OCI-LY7 (cell line): Measurements from ENCODE around the gene M1AP. TPM values are rescaled to one million over a fixed set of nuclear protein-coding genes. Genes with fewer than 3 reads are reported as not detected.

ENCODE experiments used
- BruUV-seq: library from RNA; stranded (reverse); fragments of 400-500 nt; replicated peaks from 2 replicates; lab custom pipeline; 2021; lab: Mats Ljungman, UMichigan
- CTCF ChIA-PET: fragments of 300-600 bp; sonication (Branson Sonifier 250); formaldehyde crosslinking; loops from one replicate; lab custom pipeline; 2022; ENCODE audit warnings: antibody characterized with exemption; ENCODE audit not compliant: unreplicated experiment; lab: Charles Lee
- POLR2A ChIA-PET: fragments of 300-600 bp; sonication (Branson Sonifier 250); formaldehyde crosslinking; loops from one replicate; lab custom pipeline; 2022; ENCODE audit warnings: antibody characterized with exemption; lab: Charles Lee
- DNase-seq: peaks from one replicate; pipeline ENCODE4 v3.0.0-alpha.2; 2015; ENCODE audit warnings: low spot score
- H2AFZ ChIP-seq: fragments of 200-600 bp; sonication (generic), shearing (Covaris generic); 2 replicates; pipeline ENCODE4 v1.6.1; 2014; ENCODE audit warnings: mild to moderate bottlenecking, antibody characterized with exemption, low read length, moderate library complexity
- H3K27ac ChIP-seq: fragments of 200-600 bp; sonication (generic); 2 replicates; pipeline ENCODE4 v1.5.1; 2014; ENCODE audit warnings: mixed run types, low read depth, mild to moderate bottlenecking, moderate library complexity, low read length, inconsistent platforms; ENCODE audit not compliant: poor library complexity, severe bottlenecking
- H3K36me3 ChIP-seq: fragments of 200-600 bp; sonication (generic); 2 replicates; pipeline ENCODE4 v1.6.1; 2014; ENCODE audit warnings: mild to moderate bottlenecking, antibody characterized with exemption, low read length, moderate library complexity, mixed read lengths; ENCODE audit not compliant: insufficient read depth
- H3K4me1 ChIP-seq: fragments of 200-600 bp; sonication (generic); 2 replicates; pipeline ENCODE4 v1.5.1; 2014; ENCODE audit warnings: mild to moderate bottlenecking, low read length; ENCODE audit not compliant: insufficient read depth, poor library complexity, severe bottlenecking
- H3K4me2 ChIP-seq: fragments of 200-600 bp; sonication (generic); 2 replicates; pipeline ENCODE4 v1.6.1; 2014; ENCODE audit warnings: mild to moderate bottlenecking, low read length
- H3K4me3 ChIP-seq: fragments of 200-600 bp; sonication (generic); 2 replicates; pipeline ENCODE4 v1.5.1; 2014; ENCODE audit warnings: mild to moderate bottlenecking, low read depth, low read length; ENCODE audit not compliant: poor library complexity, severe bottlenecking
- H3K79me2 ChIP-seq: fragments of 200-600 bp; sonication (generic); 2 replicates; pipeline ENCODE4 v1.6.1; 2016; ENCODE audit warnings: low read depth, mild to moderate bottlenecking, low read length, moderate library complexity, mixed read lengths; ENCODE audit not compliant: insufficient read depth
- H3K9me2 ChIP-seq: fragments of 200-600 bp; sonication (generic); 2 replicates; pipeline ENCODE4 v1.6.1; 2016; ENCODE audit warnings: mild to moderate bottlenecking, low read length, mixed read lengths; ENCODE audit not compliant: insufficient read depth
- H3K9me3 ChIP-seq: fragments of 200-600 bp; sonication (generic); 2 replicates; pipeline ENCODE4 v1.6.1; 2014; ENCODE audit warnings: mild to moderate bottlenecking, mixed run types, low read length, mixed read lengths
- H4K20me1 ChIP-seq: fragments of 200-600 bp; sonication (generic); 2 replicates; pipeline ENCODE4 v1.6.1; 2014; ENCODE audit warnings: mild to moderate bottlenecking, antibody characterized with exemption, low read length, moderate library complexity, mixed read lengths; ENCODE audit not compliant: insufficient read depth
- EZH2phosphoT487 ChIP-seq: fragments of 200-600 bp; sonication (generic); IDR thresholded peaks from 2 replicates; pipeline ENCODE4 v1.6.1; 2018; ENCODE audit warnings: low read depth, borderline replicate concordance, mild to moderate bottlenecking, mixed run types, antibody characterized with exemption, low read length, moderate library complexity, mixed read lengths
- intact Hi-C: fragments of 100-400 bp; cut with micrococcal nuclease; formaldehyde crosslinking; loops from one replicate; pipeline ENCODE4 v1.10.0; 2022; ENCODE audit not compliant: unreplicated experiment
- total RNA-seq, 2 experiments: library from RNA; depleted of rRNA in 1 of 2; stranded (reverse); fragments of >200 nt in 1 of 2; shearing (Covaris generic) in 1 of 2; gene quantifications; 2 replicates each; pipeline ENCODE4 v1.2.3, GENCODE V29; 2014 to 2022
- TF ChIP-seq, protein P1 (sequence below): fragments of 200-600 bp; sonication (generic); conservative IDR thresholded peaks from 2 replicates; pipeline ENCODE4 v1.5.1; 2014; ENCODE audit warnings: mild to moderate bottlenecking, antibody characterized with exemption, low read length, moderate library complexity, mixed read lengths

Gene M1AP
- total RNA-seq, 2 experiments from 2014 or later, result not detected

- Histone ChIP-seq H3K36me3 (no peaks in the 10 kb centered on the region), H3K27ac (no peak overlapping the region), H3K79me2 (no peaks in the 10 kb centered on the region), H3K4me1 (no peaks in the 10 kb centered on the region), H2AFZ (no peak overlapping the region), H3K4me2 (no peak overlapping the region), H3K9me3 (no peaks in the 10 kb centered on the region), H4K20me1 (no peaks in the 10 kb centered on the region), H3K4me3 (no peak overlapping the region), H3K9me2 (no peaks in the 10 kb centered on the region)
- CTCF ChIA-PET, result no interaction called here
- TF ChIP-seq, protein P1, sequence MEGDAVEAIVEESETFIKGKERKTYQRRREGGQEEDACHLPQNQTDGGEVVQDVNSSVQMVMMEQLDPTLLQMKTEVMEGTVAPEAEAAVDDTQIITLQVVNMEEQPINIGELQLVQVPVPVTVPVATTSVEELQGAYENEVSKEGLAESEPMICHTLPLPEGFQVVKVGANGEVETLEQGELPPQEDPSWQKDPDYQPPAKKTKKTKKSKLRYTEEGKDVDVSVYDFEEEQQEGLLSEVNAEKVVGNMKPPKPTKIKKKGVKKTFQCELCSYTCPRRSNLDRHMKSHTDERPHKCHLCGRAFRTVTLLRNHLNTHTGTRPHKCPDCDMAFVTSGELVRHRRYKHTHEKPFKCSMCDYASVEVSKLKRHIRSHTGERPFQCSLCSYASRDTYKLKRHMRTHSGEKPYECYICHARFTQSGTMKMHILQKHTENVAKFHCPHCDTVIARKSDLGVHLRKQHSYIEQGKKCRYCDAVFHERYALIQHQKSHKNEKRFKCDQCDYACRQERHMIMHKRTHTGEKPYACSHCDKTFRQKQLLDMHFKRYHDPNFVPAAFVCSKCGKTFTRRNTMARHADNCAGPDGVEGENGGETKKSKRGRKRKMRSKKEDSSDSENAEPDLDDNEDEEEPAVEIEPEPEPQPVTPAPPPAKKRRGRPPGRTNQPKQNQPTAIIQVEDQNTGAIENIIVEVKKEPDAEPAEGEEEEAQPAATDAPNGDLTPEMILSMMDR, result no peak
- no peak for TF ChIP-seq EZH2phosphoT487
- POLR2A ChIA-PET, result interaction anchor here (0.7 kb wide), 1 partner anchor 927 kb away, joined by 6 read pairs; no protein-coding TSS in a partner anchor
- no peak for DNase-seq
- intact Hi-C loops, result no loop called here
- BruUV-seq, result no TSS peak
These were observed 47.5 kb upstream of the M1AP start for GRCh38 chr2:74695663-74696062.

DNA sequence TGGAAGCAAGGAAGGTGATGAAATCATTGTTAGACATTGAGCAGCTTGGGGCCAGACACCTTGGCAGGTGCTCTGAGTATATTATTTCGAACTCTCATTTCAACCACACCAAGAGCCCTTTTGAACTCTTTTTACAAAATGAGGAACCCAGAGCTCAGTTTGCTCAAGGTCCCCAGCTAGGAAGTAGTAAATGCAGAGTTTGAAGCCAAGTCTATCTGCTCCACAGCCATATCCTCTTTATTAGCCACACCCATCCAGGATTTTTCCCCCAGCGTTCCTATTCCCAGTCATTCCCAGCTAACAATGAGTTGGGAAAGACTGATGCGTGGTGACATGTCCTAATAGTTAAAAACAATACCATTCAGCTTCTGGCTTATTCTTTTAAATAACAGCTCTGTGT lies 46.2 kb upstream of the M1AP start:
- no peak for TF ChIP-seq EZH2phosphoT487
- TF ChIP-seq, protein P1, result no peak

GRCh38 chr2:74693668-74694067 lies 45.5 kb upstream of the M1AP start:
- no peak for DNase-seq
- Histone ChIP-seq H3K4me1 (no peaks in the 10 kb centered on the region), H3K9me3 (no peaks in the 10 kb centered on the region), H2AFZ (no peak overlapping the region), H3K27ac (no peak overlapping the region), H3K4me2 (no peak overlapping the region), H3K36me3 (no peaks in the 10 kb centered on the region), H3K79me2 (no peaks in the 10 kb centered on the region), H3K9me2 (no peaks in the 10 kb centered on the region), H4K20me1 (no peaks in the 10 kb centered on the region), H3K4me3 (no peak overlapping the region)
- CTCF ChIA-PET, result no interaction called here
- intact Hi-C loops, result no loop called here
- no peak for TF ChIP-seq EZH2phosphoT487
- TF ChIP-seq, protein P1, result no peak
- no TSS peak for BruUV-seq
- POLR2A ChIA-PET, result no interaction called here

More for the DNA sequence above, 46.2 kb upstream of the M1AP start:
- no peak overlapping the region for H3K4me3 ChIP-seq
- no TSS peak for BruUV-seq
- CTCF ChIA-PET, result no interaction called here
- intact Hi-C loops, result no loop called here
- H3K79me2 ChIP-seq, result no peaks in the 10 kb centered on the region
- no peaks in the 10 kb centered on the region for H3K9me2 ChIP-seq
- H3K4me2 ChIP-seq, result no peak overlapping the region
- H4K20me1 ChIP-seq, result no peaks in the 10 kb centered on the region
- no peak overlapping the region for H3K27ac ChIP-seq
- H3K9me3 ChIP-seq, result no peaks in the 10 kb centered on the region
- DNase-seq, result no peak
- no peaks in the 10 kb centered on the region for H3K36me3 ChIP-seq
- POLR2A ChIA-PET, result no interaction called here
- H2AFZ ChIP-seq, result no peak overlapping the region
- H3K4me1 ChIP-seq, result no peaks in the 10 kb centered on the region
